Limb (tissue), 2 donors: ENCODE measurements around the gene AMACR.

Experiments used
- DNase-seq, 2 donors: peaks; one replicate each; pipeline ENCODE4 v3.0.0-alpha.2; 2016; ENCODE audit errors: extremely low spot score in 2 of 2

AMACR gene

DNA sequence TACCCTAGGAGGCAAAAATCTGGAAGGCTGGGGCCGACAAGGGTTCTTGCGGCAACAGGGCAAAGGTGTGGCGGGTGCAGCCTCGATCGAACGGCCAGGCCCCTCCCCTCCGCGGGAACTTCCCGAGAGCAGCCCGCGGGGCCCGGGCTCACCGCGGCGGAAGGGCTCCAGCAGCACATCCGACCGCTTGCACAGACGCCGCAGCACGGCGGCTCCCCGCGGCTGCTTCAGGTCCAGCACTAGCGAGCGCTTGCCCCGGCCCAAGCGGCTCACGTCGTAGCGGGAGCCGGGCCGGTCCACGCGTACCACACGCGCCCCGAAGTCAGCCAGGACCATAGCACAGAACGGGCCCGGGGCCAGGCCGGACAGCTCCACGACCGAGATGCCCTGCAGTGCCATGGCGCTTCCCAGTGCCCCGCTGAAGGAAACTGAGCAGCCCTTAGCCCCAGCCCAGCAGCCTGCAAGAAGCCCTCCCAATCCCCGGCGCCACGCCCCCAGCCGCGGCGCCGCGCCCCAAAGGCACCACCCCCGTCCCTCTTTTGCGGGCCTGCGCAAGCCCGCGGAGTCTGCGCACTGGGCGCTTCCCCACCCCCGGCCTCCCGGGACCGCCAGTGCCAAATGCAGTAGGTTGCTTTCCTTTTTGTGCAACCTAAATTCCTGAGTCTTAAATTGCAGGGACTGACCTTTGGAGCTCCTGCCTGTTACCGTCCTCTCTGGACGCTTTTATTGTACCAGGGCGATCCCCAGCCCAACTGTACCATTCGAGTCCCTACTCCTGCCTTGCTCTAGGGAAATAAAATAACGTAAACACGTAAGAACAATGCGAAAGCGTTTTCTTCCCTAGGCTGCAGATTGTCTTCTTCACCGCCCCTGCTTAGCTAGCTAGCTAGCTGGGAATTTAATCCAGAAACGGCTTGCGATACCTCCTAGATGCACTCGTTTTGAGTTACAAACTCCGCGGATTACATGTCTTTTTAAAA is at the start of gene AMACR:
AMACR (minus strand) TSS at position 430 of the 980 bp plus-strand sequence; CDS start at position 399, 31 bp downstream.
- DNase-seq, result peak; percentile 92 to 97

DNA sequence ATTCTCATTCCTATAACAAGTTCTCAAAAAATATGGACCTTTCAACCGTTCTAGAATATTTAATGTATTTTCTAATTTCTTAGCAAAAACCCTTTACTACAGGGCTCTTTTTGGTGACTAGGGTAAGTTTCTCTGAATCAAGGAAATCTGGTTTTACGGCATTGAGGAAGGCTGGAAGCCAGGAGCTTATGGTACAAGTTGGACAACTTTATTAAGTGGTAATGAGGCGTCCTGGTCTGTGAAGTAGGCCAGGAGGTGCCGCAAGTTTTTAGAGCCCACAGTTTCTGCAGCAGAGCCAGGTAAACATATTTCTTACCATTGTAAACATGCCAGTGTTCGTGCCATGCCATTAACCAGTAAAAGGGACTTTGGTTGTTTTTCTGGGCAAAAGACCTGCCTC is 49.7 kb upstream of the AMACR start:
- no peak for DNase-seq

DNA sequence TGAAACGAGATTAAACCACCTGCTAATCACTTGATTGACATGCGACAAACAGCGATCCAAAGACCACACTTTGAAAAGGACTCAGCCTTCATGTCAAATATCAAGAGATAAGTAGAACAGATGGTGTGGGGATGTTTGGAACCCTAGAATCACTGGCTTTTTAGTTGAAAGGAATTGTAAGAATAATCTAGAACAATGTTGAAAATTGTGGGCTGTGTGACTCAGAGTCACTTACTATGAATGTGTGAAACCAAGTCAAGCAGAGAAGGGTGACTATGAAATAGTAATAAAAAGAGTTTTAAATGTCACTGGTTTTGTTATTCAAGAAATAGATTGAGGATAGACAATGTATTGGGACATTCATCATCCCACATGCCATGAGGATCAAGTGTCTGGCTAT is 49.3 kb upstream of the AMACR start:
- no peak for DNase-seq

DNA sequence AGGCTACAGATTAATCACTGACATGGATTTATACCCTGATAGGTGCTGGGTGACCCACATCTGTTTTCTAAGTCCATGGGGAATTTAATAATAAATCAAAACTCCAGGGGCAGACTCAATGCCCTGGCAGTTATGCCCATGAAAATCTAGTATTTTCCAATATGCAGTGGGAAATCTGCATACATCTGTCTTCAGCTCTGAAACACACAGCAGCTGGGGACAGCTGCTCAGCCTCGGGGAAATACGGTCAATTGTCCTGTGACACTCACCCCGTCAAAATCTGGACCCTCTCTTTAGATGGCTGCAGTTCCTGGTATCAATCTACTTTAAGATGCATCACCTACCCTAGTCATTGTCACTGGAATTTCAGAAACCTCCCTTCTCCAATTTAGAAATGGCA is 47.8 kb upstream of the AMACR start:
- DNase-seq, result no peak

DNA sequence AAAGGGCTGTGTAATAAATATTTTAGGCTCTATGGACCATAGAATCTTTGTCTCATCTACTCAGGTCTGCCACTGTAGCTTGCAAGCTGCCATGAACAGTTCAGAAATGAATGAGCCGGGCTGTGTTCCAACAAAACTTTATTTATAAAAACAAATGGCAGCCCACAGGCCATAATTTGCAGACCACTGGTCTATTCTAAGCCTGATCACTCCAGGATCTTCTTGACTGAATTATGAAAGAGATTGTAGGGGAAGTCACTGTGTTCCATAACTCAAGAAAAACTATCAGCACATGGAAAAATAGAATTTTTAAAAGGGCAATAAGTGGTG is 46.5 kb upstream of the AMACR start:
- no peak for DNase-seq

DNA sequence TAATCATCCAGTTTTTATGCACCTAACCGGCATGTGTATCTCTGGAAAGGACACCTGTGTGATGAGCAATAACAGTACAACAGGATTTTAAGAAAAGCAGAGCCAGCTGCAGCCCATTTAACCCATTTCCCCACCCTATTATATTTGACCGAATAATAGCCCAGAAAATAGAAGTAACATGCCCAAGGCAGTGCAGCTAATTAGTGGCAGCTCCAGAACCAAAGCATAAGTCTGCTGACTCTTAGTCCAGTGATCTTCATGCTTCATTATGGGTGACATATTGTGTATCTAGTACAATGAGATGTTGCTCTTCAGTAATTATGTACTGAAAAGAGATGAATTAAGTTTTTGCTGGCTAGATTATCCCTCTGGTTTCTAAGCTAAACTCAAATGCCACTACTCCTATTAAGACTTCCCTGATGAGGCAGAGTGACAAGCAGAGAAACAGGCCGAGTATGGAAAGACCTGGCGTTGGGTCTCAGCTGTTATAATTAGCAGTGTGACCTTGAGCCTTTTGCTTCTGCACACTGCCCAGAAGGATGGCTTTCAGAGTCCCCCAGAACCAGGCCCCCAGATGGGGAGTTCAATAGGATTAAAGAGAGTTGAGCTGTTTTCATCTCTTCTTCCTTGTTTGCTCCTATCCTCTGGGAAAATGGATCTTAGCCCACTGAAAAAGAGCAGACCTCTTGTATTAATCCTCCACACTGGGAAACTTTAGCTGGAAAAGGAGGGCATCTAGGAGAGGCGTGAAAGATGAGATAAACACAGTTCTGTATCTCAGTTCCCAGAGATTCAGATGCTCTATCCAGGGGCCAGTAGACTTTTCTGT is 45.9 kb upstream of the AMACR start:
- no peak for DNase-seq

DNA sequence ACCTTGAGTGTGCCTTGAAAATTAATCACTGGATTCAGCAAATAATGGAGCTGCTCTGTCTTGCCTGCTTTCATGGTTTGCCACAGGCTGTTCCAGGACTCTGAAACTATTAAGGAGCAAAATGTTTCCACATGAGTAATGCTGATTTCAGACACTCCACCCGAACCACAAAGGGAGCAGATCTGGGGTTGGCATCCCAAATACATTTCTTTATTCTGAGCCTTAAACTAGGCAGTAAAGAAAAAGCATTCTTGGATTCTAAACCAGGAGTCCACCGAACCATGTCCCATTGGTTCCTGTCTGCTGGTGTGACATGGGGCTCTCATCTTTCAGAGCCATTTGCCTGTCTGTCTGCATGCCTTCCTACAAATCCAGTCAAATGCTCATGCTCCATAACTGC is 45.3 kb upstream of the AMACR start:
- DNase-seq, result peak in 1 of 2 donors; percentile 52

DNA sequence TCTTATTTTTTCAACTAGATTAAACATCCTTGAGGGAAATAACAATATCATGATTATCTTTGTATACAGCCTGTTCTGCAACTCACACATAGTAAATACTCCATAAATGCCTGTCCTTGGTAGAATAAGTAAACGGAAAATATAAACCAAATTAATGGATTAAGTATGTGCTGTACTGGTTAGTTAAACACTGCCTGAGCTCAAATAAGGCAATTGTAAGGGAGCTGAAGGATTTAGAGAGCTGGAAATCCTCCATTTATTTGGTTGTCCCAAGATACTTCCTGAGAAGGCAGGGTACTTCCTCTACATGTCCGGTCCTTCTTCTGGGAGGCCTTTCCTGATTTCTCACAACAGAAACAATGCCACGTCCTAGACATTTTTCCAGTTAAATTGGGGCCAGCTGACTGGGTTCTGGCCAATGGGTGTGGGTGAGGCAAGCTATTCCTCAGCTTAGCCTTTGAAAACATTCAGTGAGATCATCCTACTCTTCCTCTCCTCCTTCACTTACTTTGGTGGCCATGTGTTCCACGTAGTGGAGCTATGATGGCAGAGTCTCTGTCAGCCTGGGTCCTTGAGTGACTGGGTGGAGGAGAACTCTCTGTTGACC is 43.6 kb upstream of the AMACR start:
- DNase-seq, result no peak

DNA sequence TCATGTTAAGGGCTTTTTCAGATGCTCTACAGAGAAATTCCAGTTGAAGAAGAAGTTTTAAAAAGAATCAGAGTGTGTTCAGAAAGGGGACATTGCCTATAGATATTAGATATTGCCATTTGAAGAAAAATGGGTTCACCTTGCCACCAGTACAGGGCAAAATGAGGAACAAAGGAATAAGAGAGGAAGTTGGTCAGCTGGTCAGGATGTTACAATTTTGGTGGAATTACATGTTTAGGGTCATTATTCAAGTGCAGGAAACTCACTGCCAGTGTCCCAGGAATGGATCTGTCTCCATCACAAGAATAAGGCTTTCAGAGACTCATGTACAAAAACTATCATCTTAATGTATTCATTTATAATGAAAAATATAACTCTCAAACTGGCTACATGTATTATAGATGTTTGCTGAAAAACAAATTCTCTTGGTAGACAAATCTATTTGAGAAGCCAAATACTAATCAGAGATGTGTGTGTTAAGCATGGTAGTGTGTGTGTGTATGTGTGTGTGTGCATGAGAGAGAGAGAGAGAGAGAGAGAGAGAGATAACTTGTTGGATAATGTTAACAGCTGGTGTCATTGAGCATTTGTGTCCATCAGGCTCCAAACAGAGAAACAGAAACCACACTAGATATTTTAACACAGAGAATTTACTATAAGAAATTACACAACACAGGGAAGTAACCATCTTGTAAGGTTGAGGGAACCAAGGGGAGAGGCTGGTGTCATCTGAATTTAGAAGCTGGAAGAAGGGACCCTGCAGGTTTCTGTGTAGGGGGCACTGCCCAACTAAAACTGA is 40.1 kb upstream of the AMACR start:
- no peak for DNase-seq

DNA sequence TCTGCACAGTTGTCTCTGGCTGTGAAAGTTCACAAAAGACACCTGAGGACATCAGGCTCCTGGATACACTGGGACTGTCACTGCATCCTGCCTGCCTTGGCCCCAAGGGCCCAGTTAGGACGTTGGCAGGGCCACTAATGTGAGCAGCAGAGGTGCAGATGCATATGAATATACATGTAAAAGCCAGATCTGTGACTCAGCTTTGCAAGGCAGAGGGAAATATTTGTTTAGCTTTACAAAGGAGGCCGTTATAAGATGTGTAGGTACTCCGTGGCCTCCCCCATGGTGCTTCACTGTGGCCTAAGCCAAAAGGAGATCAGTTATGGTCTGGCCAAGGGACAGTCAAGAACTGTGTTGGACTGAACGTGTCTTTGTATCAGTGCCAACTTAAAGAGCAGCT is 39.3 kb upstream of the AMACR start:
- DNase-seq, result peak in 1 of 2 donors; percentile 55

DNA sequence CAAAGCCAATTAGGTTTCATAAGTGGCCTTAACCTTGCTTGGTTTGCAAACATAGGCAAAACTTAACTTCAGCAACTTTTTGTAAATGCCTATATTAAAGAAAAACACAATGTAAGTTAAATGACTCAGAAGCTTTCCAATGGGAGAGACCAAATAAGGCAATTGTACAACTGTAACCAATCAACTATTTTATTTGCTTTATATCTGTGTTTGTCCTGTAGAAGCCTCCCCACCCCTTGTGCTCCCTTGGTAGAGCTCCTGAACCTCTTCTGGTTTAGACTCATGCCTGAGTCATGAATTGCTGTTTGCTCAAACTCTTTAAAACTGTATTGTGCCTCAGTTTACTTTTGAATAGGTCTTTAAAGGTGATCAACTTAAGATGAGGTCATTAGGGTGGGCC is 38.1 kb upstream of the AMACR start:
- DNase-seq, result no peak

DNA sequence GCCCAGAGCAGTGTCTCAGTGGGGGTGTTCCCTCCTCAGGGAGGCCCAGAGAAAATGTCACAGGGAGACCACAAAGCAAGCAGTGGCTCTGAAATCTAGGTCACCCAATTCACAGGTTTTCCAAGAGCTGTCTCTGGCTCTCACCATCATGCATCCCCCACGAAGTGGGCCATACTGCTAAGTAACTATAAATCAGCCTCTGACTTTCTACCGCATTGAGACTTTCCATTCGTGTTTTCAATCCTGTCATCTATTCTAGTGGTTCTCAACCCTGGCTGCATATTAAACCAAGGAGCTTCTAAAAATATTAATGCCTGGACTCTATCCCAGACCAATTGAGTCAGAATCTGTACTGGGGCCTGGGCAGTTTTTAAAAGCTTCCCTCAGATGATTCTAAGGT is 37.2 kb upstream of the AMACR start:
- no peak for DNase-seq

DNA sequence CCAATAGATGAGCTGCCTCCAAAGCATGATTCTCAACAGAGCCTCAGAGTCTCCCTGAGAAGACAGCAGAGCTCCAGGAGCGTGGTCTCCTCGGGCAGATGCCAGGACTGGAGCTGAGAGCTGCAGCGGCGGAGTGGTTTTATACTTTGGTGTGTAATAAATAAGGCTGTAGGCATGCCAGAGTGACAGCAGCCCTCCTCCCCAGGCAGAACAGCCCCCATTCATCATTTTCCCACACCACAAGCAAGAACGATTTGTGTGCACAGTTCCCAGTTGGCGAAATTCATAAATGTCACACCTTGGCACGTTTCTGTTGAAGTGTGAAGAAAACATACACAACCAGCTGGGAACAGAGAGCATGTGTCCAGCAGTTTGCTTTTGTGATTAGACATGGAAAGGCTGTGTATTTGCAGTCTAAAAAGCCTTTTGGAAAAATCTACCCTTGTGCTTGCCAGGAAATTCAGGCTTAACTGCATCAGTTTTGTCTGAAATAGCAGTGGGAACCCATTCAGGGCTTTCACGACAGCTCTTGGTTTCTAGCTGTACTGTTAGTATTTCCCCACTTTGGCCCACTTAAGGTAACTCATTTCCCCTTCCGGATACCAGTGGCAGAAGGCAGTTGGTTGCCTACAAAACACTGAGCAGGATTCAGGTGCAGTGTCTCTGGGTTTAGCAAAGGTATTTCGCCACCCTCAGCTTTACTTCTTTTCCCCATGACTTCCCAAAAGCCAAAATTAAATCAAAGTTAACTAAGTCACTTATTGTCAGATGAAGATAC is 35.4 kb upstream of the AMACR start, which contains the start of gene C1QTNF3:
C1QTNF3 (minus strand) TSS at position 115 of the 778 bp plus-strand sequence; CDS start at position 27, 88 bp downstream.
- DNase-seq, result peak; percentile 76 to 90

DNA sequence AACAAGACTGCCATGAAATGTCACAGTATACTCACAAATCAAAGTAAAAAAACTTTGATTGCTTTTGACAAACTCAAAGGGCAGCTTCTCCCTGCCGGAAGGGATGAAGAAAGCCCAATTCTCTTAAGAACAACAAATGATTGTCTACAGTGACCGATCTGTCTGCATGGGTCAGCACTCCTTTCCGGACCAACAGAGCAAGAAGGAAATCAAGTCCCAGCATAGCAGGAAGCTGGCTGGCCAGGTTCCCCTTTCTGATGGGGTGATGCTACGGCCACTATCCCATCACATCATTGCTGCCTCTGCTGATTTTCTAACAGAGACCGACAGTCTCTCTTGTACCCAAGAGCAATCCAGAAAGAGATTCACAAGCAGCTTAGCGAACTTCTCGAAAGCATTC is 34.5 kb upstream of the AMACR start:
- DNase-seq, result peak in 1 of 2 donors; percentile 36

DNA sequence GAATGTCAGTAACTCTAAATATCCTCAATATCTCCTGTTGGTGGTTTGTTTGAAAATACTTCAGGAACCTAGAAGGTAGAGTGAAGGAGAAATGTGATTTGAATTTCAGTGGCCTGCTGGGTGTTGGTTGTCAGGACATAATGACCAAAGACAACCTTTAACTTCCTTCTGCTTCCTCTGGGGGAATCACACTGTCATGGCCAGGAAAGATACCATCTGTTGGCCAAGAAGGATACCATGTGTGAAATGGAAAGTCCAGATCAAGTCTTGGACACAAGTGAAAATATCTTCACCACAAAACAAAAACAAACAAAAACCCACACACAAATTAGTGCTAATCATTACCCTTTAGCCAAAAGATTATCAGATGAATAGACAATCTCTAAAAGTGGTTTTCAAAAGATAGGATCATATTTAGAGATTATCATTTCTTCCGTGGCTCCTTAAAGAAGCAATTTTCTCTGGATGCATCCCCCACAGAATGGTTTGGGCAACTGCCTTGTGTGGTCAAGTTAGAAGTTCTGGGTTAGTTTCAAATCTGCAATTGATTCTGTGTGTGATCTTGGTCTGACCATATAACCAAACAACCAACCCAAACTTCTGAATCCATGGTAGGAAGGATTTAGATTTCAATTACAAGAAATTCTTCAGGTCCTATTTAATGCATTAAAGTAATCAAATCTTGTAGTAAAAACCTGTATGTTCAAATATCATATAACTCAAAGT is 33.6 kb upstream of the AMACR start:
- DNase-seq, result no peak

DNA sequence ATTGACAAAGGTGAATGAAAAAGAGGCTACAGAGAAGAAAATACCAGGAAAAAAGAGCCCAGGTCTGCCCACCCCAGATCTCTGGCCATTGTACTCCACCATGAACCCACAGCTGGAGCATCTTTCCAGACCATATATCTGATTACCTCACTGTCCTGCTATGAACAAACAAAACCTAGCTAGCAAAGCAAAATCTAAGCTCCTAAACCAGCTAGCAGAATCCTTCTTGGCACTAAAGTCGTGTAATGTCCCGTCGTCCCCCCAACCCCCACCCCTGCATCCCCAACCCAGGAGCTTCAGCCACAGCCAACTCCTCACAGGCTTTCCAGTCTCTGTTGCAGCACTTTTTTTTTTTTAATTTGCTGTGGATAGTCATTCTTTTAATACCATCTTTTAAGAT is 32.6 kb upstream of the AMACR start:
- DNase-seq, result no peak

DNA sequence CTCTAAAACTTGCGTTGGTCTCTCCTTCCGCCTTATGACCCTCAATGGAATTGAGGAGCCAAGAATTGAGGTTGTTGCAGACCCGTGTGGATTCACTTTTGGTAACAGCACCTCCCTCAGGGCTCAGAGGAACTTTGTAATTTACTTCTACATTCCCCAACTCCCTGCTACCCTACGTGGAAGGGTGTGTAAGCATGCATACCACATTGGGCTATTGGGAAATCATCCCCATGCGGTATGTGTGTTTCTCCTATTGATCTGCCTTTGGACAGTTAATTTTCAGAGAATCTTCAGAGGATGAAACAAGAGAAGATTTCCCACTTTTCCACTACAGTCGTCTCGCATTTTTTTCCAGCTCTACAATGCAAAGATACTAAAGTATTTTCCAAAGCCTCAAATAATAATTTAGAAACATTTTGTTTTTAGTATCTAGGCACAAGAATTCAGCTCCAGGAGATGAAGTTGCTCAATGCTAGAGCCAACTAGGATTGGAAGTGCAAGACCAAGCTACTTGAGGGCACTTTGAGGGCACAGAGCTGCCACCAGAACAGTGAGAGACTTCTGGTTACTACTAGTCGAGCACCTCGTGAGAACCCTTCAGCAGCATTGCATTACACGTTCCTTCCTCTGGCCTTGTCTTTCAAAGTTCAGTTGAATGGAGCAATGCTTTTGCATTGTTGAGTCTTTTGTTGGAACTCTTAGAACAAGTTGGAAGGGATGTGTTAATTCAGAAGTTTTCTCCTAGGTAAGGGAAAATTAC is 31.7 kb upstream of the AMACR start:
- no peak for DNase-seq

DNA sequence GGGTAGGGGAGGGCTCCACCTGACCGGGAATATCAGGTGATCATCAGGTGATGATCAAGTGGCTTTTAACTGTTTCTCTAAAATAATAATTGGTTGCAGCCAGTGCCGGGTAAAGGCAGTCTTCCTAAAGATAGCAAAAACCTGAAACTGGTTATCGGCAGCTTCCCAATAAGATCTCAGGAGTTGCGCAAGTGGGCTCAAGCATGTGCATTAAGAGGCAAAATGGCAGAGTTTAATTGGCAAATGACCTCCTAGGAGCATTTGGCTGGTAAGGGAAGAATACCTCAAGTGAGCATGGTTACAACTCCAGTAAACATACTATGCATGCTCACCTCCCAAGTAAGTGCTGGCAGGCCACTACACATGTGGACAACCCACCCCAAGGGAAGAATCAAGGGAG is 31.0 kb upstream of the AMACR start:
- DNase-seq, result no peak

DNA sequence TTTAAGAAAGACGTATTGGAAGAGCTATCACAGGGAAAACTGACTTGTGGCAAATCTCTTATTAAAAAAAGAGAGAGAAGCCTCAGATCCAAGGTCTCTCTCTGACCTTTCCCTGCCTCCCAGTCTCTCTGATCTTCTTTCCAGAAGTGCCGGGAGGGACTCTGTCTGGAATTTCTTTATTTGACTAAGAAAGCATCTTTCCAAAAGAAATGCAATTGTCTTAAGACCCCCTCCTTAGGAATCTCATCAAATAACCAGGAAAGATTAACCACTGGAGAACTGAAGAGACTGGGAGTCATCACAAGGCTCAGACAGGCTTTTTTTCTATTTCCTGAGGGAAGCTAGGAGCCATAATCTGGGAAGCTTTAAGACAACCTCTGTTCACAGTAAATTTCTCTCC is 30.5 kb upstream of the AMACR start:
- DNase-seq, result no peak
